ENCODE measurements around the gene CCDC200. TPM values are rescaled to one million over a fixed set of nuclear protein-coding genes. Genes with fewer than 3 reads are reported as not detected.
"Not testable (repeated sequence)": the region's sequence is repeated elsewhere in the genome, so short reads cannot be mapped to it uniquely, and the experiment has no call there.

CCDC200 gene
- polyA plus RNA-seq, 1 of the 3 experiments (the other 2 are of a cell fraction) = not detected

- no peak for TF ChIP-seq RAD21 (IDR thresholded peaks at IDR 0.05; ENCODE audit: low read length)
These were observed 35.2 kb downstream of the CCDC200 start (continued) for GRCh38 chr17:43193251-43193650.

GRCh38 chr17:43186656-43187055 lies 41.8 kb downstream of the CCDC200 start:
- peaks cover 32 to 60% of the 10 kb centered on the region in 2 experiments for H3K36me3 ChIP-seq (replicated peaks in 1 of 2; ENCODE audit: control insufficient read depth in 1 of 2, insufficient read depth in 2 of 2, low read length in 1 of 2)
- H3K4me1 ChIP-seq (ENCODE audit: control insufficient read depth in 1 of 2, insufficient read depth in 2 of 2, low read depth in 1 of 2, low read length in 1 of 2); H4K20me1 ChIP-seq (ENCODE audit: insufficient read depth); H3K79me2 ChIP-seq (ENCODE audit: insufficient read depth); POLR2A ChIA-PET; H2AFZ ChIP-seq (ENCODE audit: low read depth); H3K27me3 ChIP-seq (ENCODE audit: insufficient read depth); DNase-seq; H3F3A ChIP-seq (replicated peaks; ENCODE audit: insufficient read depth); H3K27ac ChIP-seq (ENCODE audit: low read depth in 2 of 2, low read length in 1 of 2); H3K4me3 ChIP-seq (ENCODE audit: low read depth in 2 of 2, low read length in 1 of 2); H3K9me3 ChIP-seq; H3K9me2 ChIP-seq; H3K9ac ChIP-seq; H3K4me2 ChIP-seq: not testable (repeated sequence)
- 98% methylated on average over 5 of the region's 5 CpGs for WGBS (ENCODE audit: low lambda C conversion rate)
- CTCF ChIA-PET = interaction anchor here (1.5 kb wide), 1 partner anchor 14 kb away, joined by 4 read pairs; no protein-coding TSS in a partner anchor

- peaks cover 21 to 53% of the 10 kb centered on the region in 2 experiments for H3K36me3 ChIP-seq (replicated peaks in 1 of 2; ENCODE audit: control insufficient read depth in 1 of 2, insufficient read depth in 2 of 2, low read length in 1 of 2)
- no peaks in the 10 kb centered on the region for H3K27me3 ChIP-seq (ENCODE audit: insufficient read depth)
- H3K9me3 ChIP-seq = no peaks in the 10 kb centered on the region
- no peak overlapping the region for H3K9ac ChIP-seq
- H3K4me3 ChIP-seq (ENCODE audit: low read depth in 2 of 2, low read length in 1 of 2) = no peak overlapping the region
- 87% methylated on average over 3 of the region's 3 CpGs for WGBS (ENCODE audit: low lambda C conversion rate)
- no peaks in the 10 kb centered on the region for H3K9me2 ChIP-seq
- no peaks in the 10 kb centered on the region for H3F3A ChIP-seq (replicated peaks; ENCODE audit: insufficient read depth)
- POLR2A ChIA-PET = interaction anchor here (1.0 kb wide), 1 partner anchor 132 kb away, joined by 9 read pairs; no protein-coding TSS in a partner anchor
- no peak overlapping the region for H3K4me2 ChIP-seq
- H3K79me2 ChIP-seq (ENCODE audit: insufficient read depth) = no peaks in the 10 kb centered on the region
- no peak overlapping the region for H3K27ac ChIP-seq (ENCODE audit: low read depth in 2 of 2, low read length in 1 of 2)
- H4K20me1 ChIP-seq (ENCODE audit: insufficient read depth) = no peaks in the 10 kb centered on the region
- DNase-seq = no peak
- TF ChIP-seq NFIC (IDR thresholded peaks at IDR 0.05; ENCODE audit: borderline replicate concordance) (no peak), CTCF (IDR thresholded peaks at IDR 0.05) (no peak), SIN3A (IDR thresholded peaks at IDR 0.05; ENCODE audit: borderline replicate concordance, low read depth, low read length) (no peak), YY1 (IDR thresholded peaks at IDR 0.05; ENCODE audit: low read depth) (no peak), USF2 (IDR thresholded peaks at IDR 0.05; ENCODE audit: borderline replicate concordance, low read depth, low read length) (no peak), RAD21 (IDR thresholded peaks at IDR 0.05; ENCODE audit: low read length) (no peak), ELF1 (IDR thresholded peaks at IDR 0.05) (no peak), EP300 (IDR thresholded peaks at IDR 0.05; ENCODE audit: borderline replicate concordance in 1 of 2, low read depth in 1 of 2, low read length in 1 of 2) (no peak), MEF2A (IDR thresholded peaks at IDR 0.05; ENCODE audit: borderline replicate concordance, low read depth) (no peak), NRF1 (IDR thresholded peaks at IDR 0.05; ENCODE audit: low read depth, low read length) (no peak), ZBTB33 (IDR thresholded peaks at IDR 0.05; ENCODE audit: borderline replicate concordance, low read depth) (no peak)
- no peak overlapping the region for H2AFZ ChIP-seq (ENCODE audit: low read depth)
- CTCF ChIA-PET = no interaction called here
- H3K4me1 ChIP-seq (ENCODE audit: control insufficient read depth in 1 of 2, insufficient read depth in 2 of 2, low read depth in 1 of 2, low read length in 1 of 2) = no peaks in the 10 kb centered on the region
These were observed 44.5 kb downstream of the CCDC200 start for GRCh38 chr17:43183921-43184320.

Measured in SK-N-SH (cell line).